Limb (tissue), 2 donors: ENCODE results near the gene ADH1A.
"Not testable (repeated sequence)": the region's sequence is repeated elsewhere in the genome, so short reads cannot be mapped to it uniquely, and the experiment has no call there.

Source experiments
- DNase-seq, 2 donors: peaks; one replicate each; pipeline ENCODE4 v3.0.0-alpha.2; 2016; ENCODE audit errors: extremely low spot score in 2 of 2

The ADH1A gene

GRCh38 chr4:99290848-99291786, at the start of gene ADH1A:
TSS of gene ADH1A (minus strand) at chr4:99290985. CDS start at chr4:99290914, 71 bp downstream.
- DNase-seq: no peak

DNA sequence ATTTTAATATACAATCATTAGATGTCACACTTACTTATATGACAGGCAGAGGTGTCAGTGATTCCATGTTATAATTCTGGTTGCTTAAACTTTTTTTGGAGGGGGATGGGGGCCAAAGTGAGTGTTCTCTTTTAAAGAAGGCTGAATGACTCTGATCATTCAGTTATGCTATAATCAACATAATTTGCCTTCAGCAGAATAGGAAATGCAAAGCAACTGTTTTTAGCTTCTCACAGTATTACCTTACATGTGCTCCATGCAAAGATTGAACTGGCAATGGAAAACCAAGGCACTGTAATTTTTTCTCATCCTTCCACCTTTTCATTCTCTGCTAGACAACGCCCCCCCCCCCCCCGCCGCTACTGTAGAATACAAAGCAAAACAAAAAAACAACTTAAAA, 48.4 kb upstream of the ADH1A start:
- DNase-seq: no peak

GRCh38 chr4:99336553-99336952, 45.8 kb upstream of the ADH1A start:
- DNase-seq: no peak

DNA sequence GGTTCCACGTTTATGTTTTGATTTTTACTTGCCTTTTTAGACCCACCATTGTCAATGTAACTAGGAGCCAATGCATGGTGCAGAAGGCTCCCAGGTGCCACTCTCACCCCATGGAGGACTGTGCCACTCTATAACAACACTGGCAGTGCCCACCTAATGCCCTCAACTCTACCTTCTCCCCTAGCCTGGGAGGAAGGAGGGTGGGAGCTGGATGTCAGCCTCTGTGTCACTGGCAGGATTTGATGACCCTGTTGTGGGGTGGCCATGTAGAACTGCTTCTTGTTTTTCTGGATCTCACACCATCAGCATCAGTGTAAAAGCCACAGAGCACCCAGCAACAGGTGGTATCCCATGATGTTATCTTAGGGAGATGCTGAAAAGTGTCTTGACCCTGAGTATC, 44.1 kb upstream of the ADH1A start:
- DNase-seq: no peak

DNA sequence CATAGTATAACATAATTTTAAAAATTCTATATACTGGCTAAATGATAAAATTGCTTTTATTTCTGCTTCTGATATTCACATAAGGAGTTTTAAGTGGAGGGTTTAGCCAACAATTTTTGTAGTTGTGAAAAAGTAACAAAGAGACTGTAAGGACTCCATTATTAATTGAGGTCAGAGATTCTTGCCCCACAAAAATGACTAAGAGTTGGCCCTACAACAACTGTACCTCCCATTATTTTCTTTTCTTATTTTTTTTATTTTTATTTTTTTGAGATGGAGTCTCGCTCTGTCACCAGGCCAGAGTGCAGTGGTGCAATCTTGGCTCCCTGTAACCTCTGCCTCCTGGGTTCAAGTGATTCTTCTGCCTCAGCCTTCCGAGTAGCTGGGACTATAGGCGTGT, 39.9 kb upstream of the ADH1A start:
- no peak for DNase-seq

DNA sequence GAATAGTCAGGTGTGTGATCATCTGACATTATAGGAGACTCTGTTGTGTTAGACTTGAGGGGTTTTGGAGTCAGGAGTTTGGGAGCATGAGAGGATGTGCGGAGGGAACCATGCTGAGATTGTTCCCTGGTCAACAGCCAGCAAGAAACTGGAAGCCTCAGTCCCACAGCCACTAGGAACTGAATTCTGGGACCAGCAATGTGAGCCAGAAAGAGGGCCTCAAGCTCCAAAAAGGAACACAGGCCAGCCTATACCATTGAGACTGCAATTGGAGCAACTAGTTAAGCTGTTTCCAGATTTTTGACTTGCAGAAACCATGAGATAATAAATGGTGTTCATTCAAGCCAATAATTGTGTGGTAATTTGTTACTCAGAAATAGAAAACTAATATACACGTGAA, 39.1 kb upstream of the ADH1A start:
- DNase-seq: no peak

GRCh38 chr4:99324979-99325378, 34.2 kb upstream of the ADH1A start:
- peak in 1 of 2 donors; percentile 34 for DNase-seq

DNA sequence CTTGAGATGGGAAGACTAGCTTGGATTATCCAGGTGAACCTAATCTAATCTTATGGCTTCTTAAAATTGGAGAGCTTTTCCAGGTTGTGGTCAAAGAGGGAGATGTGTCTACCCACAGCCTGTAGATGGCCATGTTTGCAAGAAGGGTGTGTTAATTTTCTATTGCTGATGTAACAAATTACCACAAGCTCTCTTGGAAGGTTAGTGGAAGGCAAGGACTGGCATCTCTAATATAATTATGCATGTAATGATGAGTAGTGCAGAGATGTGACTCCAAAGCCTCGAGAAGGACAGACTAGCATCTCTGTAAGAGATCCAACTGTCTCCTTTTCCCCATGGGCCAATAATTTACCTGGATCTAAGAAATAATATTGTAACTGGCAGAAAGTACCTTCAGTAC, 33.6 kb upstream of the ADH1A start:
- DNase-seq: no peak

- DNase-seq: no peak
These were observed 33.0 kb upstream of the ADH1A start for GRCh38 chr4:99323756-99324155.

DNA sequence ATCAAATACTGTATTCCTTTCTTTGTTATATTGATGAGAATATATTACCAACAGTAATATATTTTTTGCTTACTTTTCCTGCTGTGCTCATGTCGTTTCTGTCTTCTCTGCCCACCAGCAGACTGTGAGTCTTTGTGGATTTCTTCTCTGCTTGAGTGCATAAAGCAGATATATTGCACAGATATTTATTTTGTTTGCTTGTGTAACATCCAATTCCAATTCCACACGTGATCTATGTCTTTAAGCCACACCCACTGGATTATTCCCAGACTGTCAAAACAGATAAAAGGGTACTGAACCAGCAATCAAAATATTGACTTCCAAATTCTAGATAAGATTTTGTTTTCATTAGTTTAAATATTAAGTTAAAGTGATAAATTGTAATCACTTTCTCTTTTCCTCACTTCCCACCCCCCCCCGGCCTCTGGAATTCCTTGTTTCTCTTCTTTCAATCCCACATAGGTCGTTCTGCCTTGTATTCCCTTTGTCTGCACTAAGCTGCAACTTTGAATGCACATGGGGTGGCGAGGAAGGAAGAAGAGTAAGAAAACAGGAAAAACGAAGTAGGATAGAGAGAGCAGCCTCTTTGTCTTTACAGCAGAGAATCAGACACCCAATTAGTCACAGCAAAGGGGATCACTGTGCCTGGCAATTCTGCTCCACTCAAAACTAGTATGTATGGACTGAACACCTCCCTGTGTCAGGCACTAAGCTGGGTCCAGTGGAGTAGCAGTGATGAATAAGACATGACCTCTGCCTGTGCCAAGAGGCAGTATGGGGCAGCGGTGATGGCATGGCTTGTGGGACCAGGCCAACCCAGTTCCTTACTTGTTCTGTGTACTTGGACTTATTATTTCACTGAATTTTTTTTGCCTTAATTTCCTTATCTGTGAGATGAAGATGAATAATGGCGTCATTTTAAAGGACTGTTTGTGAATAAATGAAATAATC, 30.7 kb upstream of the ADH1A start, which contains the start of gene ADH1B:
Gene ADH1B (minus strand): TSS at position 161 of the 951 bp plus-strand sequence. CDS start 70 bp downstream, at position 91.
- DNase-seq: no peak

- not testable (repeated sequence) for DNase-seq
These were observed 27.0 kb upstream of the ADH1A start for GRCh38 chr4:99317811-99318210.

GRCh38 chr4:99317354-99317753, 26.6 kb upstream of the ADH1A start:
- DNase-seq: no peak

DNA sequence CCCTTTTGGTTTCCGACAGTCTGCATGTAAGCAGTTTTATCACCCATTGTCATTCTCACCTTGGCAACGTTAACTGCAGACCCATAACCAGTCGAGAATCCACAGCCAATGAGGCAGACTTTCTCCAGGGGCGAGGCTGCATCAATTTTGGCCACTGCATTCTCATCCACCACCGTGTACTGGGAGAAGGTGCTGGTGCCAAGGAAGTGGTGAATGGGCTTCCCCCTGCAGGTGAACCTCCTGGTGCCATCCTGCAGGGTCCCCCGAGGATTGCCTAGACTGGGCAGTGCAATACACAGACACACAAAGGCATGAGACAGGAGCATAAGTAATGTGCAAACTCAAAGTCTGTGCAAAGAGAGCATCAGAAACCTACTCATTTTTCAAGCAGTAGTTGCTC, 25.1 kb upstream of the ADH1A start:
- DNase-seq: no peak

DNA sequence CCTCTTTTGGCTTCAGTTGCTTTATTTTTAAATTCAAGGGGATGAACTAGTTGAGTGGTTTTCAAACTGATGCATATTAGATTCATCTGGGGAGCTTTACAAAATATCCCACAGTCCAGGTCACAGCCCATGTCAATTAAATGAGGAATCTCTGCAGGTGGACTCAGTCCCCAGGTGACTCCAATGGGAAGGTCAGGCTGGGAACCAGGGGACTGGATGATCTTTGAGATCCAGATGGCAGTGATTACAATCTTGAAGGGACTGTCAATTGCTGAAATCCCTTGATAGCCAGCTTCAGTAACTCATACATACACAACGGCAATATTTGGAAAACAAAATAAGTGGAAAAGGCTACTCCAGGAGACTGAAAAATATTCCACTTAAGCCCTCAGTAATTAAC, 23.4 kb upstream of the ADH1A start:
- DNase-seq: no peak

DNA sequence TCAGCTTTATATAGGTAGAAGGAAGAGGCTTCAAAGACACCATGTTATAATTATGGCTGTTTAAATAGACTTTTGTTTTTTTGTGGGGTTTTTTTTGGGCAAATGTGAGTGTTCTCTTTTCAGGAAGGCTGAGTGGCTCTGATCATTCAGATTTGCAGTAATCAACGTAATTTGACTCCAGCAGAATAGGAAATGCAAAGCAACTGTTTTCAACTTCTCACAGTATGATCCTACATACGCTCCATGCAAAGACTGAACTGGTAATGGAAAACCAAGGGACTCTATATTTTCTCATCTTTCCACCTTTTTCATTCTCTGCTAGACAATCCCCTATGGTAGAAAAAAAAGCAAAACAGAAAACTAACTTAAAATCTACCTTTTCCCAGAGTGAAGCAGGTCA, 19.6 kb upstream of the ADH1A start:
- no peak for DNase-seq

DNA sequence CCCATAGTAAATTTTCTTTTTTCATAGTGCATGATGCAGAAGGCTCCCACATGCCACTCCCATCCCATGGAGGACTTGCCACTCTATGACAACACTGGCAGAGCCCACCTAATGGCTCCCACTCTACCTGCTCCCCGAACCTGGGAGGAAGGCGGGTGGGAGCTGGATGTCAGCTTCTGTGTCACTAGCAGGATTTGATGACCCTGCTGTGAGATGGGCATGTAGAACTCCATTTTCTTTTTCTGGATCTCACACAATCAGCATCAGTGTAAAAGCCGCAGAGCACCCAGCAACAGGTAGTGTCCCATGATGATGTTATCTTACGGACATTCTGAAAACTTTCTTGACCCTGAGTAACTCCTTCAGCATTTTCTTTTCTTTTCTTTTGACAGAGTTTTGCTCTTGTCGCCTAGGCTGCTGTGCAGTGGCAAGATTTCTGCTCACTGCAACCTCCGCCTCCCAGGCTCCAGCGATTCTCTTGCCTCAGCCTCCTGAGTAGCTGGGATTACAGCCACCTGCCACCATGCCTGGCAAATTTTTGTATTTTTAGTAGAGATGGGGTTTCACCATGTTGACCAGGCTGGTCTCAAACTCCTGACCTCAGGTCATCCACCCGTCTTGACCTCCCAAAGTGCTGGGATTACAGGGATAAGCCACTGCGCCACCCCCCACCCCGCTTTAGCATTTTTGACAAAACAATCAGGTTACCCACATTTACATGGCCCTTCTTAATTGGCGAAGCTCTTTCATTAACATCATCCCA, 15.0 kb upstream of the ADH1A start:
- DNase-seq: no peak

DNA sequence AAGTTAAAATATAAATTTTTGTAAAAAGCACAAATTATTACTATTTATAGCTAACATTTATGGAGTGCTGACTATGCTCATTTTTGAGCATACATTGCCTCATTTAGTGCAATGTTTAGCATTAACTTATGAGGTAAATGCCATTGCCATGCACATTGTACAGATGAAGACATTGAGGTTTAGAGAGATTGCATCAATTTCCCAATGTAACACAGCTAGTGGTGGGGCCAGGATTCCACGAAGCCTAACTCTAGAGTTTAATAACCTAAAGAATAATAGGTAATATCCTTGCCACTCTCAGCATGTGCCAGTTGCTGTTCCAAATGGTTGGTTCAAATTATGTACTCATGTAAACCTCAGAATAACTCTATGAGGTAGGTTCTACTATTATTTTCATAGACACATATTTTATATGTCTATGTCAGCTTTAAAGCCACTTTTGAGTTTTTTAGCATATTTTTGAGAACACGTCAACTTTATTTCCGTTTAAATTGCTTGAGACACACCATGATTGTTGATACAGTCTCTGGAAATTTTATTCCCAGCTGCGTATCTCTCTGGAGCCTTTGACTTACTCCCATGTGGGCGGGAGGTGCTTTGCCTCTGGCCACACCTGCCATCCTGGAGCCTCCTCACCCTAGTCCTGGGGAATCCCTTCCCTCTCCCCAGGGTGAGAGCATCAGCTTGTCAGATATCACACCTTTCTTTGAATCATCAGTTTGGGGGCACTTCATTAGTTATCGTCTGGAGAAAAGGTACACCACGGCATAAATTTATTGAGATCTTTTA, 10.8 kb upstream of the ADH1A start:
- DNase-seq: no peak

GRCh38 chr4:99300934-99301333, 10.1 kb upstream of the ADH1A start:
- peak; percentile 71 to 87 for DNase-seq

DNA sequence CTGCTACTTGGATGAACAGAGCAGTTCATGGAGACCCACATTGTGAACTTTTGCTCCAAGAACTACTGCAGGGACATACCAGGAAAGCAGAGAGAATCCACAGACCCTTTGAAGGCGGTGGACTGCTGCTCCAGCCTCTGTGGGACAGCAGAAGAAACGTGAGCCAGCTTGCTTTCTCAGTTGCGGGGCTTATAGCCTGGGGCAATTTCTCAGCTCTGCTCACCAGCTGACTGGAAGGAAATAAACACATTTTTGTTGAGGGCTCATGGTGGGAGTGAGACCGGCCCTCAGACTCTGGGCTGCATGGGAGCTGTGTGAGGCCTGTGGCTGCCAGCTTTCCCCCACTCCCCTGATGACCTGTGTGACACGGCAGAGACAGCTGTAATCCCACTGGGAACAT, 2.6 kb upstream of the ADH1A start:
- no peak for DNase-seq

GRCh38 chr4:99285387-99285786, 5.4 kb downstream of the ADH1A start:
- no peak for DNase-seq

GRCh38 chr4:99282731-99283130, 8.1 kb downstream of the ADH1A start:
- no peak for DNase-seq
